Adipocyte (in vitro differentiated cells): ENCODE results near the gene KCNN2.
"Not testable (repeated sequence)": the region's sequence is repeated elsewhere in the genome, so short reads cannot be mapped to it uniquely, and the experiment has no call there.

Experiments used
- DNase-seq: peaks from one replicate; pipeline ENCODE4 v3.0.0-alpha.2; 2015; ENCODE audit warnings: low read depth
- H3K27me3 ChIP-seq: replicated peaks from 2 replicates; pipeline ENCODE4 v1.7.0; 2013; ENCODE audit warnings: mild to moderate bottlenecking, low read length, moderate library complexity; ENCODE audit not compliant: control insufficient read depth, insufficient read depth
- H3K36me3 ChIP-seq: 2 replicates; pipeline ENCODE4 v1.7.0; 2013; ENCODE audit warnings: low read length, mild to moderate bottlenecking, moderate library complexity; ENCODE audit not compliant: control insufficient read depth, insufficient read depth, severe bottlenecking
- H3K4me1 ChIP-seq: 2 replicates; pipeline ENCODE4 v1.7.0; 2013; ENCODE audit warnings: mild to moderate bottlenecking, low read length, moderate library complexity; ENCODE audit not compliant: control insufficient read depth, insufficient read depth
- H3K4me3 ChIP-seq: 2 replicates; pipeline ENCODE4 v1.7.0; 2013; ENCODE audit warnings: mild to moderate bottlenecking, low read length, moderate library complexity
- H3K9ac ChIP-seq: 2 replicates; pipeline ENCODE4 v1.7.0; 2013; ENCODE audit warnings: mild to moderate bottlenecking, low read length, moderate library complexity
- H3K9me3 ChIP-seq: 2 replicates; pipeline ENCODE4 v1.7.0; 2013; ENCODE audit warnings: mild to moderate bottlenecking, low read length, moderate library complexity; ENCODE audit not compliant: control insufficient read depth

Gene KCNN2

DNA sequence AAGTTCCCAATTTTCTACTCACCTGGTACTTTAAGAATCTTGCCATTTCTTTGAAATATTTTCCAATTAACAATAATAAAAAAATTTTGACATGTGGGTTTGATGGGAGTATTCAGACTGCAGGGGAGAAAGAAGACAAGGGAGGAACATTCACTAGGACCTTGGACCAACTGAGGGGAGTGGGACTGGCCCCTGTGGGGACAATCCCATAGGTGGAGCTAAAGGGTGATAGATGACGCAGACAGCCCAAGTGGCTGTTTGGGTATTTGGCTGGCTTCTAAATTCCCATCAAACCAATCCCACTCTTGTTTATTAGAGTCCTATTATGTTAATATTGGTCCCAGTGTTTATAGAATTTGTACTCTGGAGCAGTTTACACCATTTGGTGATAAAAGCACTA lies 65.3 kb downstream of the KCNN2 start:
- no peaks in the 10 kb centered on the region for H3K4me1 ChIP-seq
- H3K9ac ChIP-seq: no peak overlapping the region
- H3K27me3 ChIP-seq: peaks cover 2% of the 10 kb centered on the region
- no peaks in the 10 kb centered on the region for H3K9me3 ChIP-seq
- H3K4me3 ChIP-seq: no peak overlapping the region
- no peak for DNase-seq
- H3K36me3 ChIP-seq: no peaks in the 10 kb centered on the region

DNA sequence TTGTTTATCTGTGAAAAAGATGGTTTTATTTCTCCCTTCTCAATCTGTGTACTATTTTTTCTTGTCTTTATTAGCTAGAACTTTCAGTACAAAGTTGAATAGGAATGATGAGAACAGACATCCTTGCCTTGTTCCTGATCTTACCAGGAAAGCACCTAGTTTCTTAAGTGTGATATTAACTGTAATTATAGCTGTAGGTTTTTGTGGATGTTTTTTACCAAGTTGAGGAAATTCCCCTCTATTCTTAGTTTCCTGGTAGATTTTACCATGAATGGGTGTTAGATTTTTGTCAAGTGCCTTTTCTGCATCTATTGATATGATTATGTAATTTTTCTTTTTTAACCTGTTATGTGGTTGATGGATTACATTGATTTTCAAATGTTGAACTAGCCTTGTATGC lies 68.7 kb downstream of the KCNN2 start:
- no peaks in the 10 kb centered on the region for H3K9me3 ChIP-seq
- H3K9ac ChIP-seq: no peak overlapping the region
- H3K4me1 ChIP-seq: no peaks in the 10 kb centered on the region
- peaks cover 2% of the 10 kb centered on the region for H3K27me3 ChIP-seq
- no peak overlapping the region for H3K4me3 ChIP-seq
- no peaks in the 10 kb centered on the region for H3K36me3 ChIP-seq
- no peak for DNase-seq

DNA sequence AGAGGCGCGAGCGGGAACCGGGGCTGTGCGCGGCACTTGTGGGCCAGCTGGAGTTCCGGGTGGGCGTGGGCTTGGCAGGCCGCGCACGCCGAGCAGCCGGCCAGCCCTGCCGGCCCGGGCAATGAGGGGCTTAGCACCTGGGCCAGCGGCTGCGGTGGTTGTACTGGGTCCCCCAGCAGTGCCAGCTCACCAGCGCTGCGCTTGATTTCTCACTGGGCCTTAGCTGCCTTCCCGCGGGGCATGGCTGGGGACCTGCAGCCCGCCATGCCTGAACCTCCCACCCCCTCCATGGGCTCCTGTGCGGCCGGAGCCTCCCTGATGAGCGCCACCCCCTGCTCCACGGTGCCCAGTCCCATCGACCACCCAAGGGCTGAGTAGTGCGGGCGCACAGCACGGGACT lies 70.8 kb downstream of the KCNN2 start:
- H3K4me3 ChIP-seq, H3K4me1 ChIP-seq, H3K9me3 ChIP-seq, DNase-seq, H3K36me3 ChIP-seq, H3K9ac ChIP-seq, H3K27me3 ChIP-seq: not testable (repeated sequence)

DNA sequence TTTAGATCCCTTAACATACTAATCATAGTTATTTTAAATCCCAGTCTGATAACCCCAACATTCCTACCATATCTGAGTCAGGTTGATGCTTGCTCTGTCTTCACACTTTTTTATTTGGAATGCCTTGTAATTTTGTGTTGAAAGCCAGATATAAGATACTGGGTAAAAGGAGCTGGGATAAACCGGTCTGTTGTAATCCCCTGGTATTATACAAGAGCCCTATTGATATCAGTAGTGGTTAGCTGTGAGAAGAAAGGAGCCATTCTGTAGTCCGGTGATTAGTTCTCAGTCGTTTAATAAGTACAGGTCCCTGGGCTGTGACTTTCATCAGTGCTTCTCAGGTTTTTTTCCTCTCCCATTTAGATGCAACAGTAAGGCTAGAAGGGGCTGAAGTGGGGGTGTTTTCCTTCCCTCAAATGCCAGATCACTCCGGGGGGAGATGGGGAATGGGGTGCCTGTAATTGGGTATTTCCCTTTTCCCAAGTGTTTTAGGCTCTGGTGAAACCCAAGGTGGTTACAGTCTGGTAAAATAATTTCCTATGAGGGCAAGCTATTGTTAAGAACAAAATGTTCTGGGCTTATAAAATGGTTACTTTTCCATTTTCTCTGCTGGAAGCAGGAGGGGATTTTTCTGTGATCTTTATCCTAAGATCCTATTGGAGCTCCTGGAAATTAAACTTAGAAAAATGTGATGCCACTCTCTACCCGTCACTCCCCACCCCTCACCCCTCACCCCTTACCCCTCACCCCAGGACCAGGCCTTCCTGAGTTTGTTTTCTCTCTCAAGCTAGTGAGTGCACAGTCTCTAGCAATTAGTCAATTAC lies 72.7 kb downstream of the KCNN2 start:
- no peaks in the 10 kb centered on the region for H3K9me3 ChIP-seq
- no peak for DNase-seq
- H3K27me3 ChIP-seq: peaks cover 2% of the 10 kb centered on the region
- no peaks in the 10 kb centered on the region for H3K4me1 ChIP-seq
- H3K4me3 ChIP-seq: no peak overlapping the region
- no peak overlapping the region for H3K9ac ChIP-seq
- no peaks in the 10 kb centered on the region for H3K36me3 ChIP-seq

DNA sequence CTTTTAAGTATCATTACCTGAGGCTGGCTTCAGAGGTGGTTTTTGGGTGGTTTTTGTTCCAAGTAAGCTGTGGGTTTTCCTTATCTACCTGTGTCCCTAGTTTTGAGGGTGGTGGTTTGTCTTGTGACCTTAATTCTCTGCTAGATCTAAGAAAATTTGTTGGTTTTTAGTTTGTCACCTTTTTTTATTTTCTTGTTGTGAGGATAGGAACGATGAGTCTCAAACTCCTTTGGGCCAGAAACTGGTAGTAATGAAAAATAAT lies 73.3 kb downstream of the KCNN2 start:
- no peaks in the 10 kb centered on the region for H3K9me3 ChIP-seq
- H3K9ac ChIP-seq: no peak overlapping the region
- DNase-seq: no peak
- no peaks in the 10 kb centered on the region for H3K4me1 ChIP-seq
- no peaks in the 10 kb centered on the region for H3K36me3 ChIP-seq
- peaks cover 2% of the 10 kb centered on the region for H3K27me3 ChIP-seq
- H3K4me3 ChIP-seq: no peak overlapping the region

DNA sequence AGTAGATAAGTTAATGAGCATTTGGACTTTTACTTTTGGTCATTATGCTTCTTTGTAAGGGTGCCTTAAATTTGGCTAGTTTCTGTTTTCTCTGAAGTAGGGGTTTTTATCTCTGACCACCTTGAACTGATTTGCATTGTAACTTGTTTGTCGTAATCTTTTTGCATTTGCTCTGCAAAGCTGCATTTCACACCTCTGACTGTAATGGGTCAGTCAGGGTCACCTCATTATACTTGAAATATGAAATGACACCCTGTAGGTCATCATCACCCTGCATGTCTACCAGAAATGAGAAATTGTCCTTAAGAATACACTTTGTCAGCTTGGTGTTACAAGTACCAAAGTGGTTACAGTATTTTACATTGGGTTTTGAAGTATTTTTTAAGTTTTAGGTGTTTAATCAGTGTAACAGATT lies 74.0 kb downstream of the KCNN2 start:
- no peaks in the 10 kb centered on the region for H3K27me3 ChIP-seq
- no peaks in the 10 kb centered on the region for H3K4me1 ChIP-seq
- DNase-seq: no peak
- no peaks in the 10 kb centered on the region for H3K9me3 ChIP-seq
- H3K9ac ChIP-seq: no peak overlapping the region
- H3K36me3 ChIP-seq: no peaks in the 10 kb centered on the region
- no peak overlapping the region for H3K4me3 ChIP-seq

DNA sequence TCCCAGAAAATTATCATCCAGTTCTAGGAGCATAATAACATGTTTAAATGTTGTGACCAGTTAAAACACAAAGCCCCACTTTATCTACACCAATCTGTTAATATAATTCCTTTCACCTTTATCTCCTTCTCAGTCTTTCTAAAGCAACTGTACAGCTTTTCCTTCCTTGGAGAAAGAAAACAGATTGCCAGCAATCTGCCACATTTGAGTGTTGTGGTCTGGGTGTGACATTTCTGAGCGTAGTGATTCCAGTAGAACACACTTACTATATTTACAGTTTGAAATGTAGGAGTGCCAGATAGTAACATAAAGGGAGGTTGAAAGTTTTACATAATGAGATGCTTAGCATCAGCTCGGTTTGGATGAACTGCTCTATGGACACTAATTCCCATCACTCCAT lies 76.1 kb downstream of the KCNN2 start:
- no peak for DNase-seq
- no peak overlapping the region for H3K4me3 ChIP-seq
- no peaks in the 10 kb centered on the region for H3K4me1 ChIP-seq
- no peaks in the 10 kb centered on the region for H3K9me3 ChIP-seq
- H3K9ac ChIP-seq: no peak overlapping the region
- H3K27me3 ChIP-seq: peaks cover 5% of the 10 kb centered on the region
- no peaks in the 10 kb centered on the region for H3K36me3 ChIP-seq

DNA sequence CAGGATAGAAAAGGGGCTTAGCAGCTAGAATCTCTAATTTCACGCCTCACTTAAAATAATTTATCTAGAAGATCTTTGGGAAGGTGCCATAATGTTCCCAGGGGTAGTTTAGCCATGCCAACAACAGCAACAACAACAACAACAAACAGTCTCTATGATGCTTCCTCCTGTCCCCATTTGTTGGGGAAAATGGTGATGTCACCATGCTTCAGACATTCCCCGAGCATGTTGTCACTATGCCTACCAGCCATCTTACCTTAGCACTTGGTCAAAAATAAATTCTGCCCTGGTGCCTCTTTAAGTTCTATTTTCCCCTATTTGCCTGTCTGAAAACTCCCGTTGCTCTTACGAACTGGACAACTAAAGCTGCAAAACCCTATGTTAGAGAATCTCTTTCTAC lies 76.6 kb downstream of the KCNN2 start:
- H3K27me3 ChIP-seq: peaks cover 5% of the 10 kb centered on the region
- no peaks in the 10 kb centered on the region for H3K9me3 ChIP-seq
- H3K9ac ChIP-seq: no peak overlapping the region
- H3K4me3 ChIP-seq: no peak overlapping the region
- H3K36me3 ChIP-seq: no peaks in the 10 kb centered on the region
- DNase-seq: no peak
- H3K4me1 ChIP-seq: no peaks in the 10 kb centered on the region

DNA sequence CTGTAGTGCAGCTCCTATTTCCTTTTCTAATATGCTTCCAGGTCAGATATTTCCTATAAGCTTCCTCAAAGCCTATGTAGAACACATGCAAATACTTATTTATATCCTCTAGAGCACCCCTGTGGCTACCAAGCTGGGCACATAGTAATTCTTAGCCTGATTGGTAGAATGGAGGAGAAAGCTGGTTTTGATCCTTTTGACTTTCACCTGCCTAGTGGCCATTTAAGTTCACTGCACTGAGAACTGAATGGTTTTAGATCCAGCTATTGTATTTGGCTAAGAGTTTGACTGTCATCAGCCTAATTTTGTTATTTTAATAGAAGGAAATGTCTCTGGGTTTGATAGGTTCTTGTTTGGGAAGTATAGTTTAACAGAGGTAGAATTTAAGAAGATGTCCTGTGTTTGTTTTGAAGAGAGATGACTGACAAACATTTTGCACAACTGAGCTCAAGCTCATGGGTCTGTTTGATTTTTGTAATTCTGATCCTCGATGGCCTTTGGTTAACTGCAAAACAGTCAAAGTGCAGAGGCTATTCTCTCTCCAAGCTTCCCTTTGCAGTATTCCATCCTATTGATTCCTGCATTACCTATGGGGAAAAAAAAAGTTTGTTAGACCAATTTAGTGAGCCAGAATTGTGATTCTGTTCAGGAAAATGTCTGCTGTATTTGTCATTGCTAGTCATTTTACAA lies 85.4 kb downstream of the KCNN2 start:
- Histone ChIP-seq H3K9ac (no peak overlapping the region), H3K9me3 (no peaks in the 10 kb centered on the region), H3K4me1 (no peaks in the 10 kb centered on the region), H3K36me3 (no peaks in the 10 kb centered on the region), H3K4me3 (no peak overlapping the region), H3K27me3 (peaks cover 24% of the 10 kb centered on the region)
- peak; percentile 15 for DNase-seq

DNA sequence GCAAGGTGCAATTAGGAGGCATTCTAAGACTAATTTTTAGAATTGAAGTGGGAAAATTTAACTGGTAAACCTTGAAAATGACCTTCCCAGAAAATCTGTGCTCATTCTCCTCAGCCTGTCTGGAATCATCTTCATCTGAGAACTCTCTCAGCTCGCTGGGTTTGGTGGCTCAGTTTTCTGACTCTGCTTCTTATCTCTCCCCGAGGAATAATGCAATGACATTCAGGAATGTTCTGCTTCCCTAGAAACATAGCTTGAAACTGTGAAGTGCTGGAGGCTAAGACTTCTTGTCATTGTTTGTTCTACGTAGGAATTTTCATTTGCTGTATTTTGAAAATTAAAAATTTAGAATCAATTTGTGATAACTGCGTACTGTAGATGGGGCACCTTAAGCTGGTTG lies 86.6 kb downstream of the KCNN2 start:
- no peaks in the 10 kb centered on the region for H3K9me3 ChIP-seq
- no peaks in the 10 kb centered on the region for H3K4me1 ChIP-seq
- H3K27me3 ChIP-seq: peaks cover 27% of the 10 kb centered on the region
- no peak overlapping the region for H3K4me3 ChIP-seq
- H3K9ac ChIP-seq: no peak overlapping the region
- peak; percentile 7 for DNase-seq
- H3K36me3 ChIP-seq: no peaks in the 10 kb centered on the region

DNA sequence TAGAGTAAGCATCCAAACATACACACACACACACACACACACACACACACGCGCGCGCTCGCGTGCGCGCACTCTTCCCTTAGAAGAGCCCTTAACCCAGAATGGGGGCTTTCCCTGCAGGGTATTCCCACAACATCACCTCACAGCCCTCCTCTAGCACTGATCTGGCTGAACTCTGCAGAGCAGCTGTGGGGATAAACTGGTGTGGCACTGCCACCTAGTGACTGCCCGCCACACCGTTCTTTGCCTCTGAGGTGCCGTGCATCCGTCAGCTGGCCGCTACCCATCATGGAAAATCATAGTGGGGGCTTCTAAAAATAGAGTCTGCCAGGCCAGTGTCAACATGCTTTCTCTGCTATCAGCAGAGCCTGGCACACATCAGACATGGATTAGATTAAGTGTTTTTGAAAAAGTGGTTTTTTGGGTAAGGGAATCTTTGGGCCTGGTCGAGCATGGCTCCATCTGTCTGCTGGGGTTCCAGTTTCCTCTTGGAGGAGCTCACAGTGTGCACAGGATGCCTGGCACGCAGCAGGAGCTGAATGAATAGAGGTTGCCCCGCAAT lies 88.1 kb downstream of the KCNN2 start:
- peak; percentile 89 for DNase-seq
- Histone ChIP-seq H3K4me1 (no peaks in the 10 kb centered on the region), H3K4me3 (no peak overlapping the region), H3K36me3 (no peaks in the 10 kb centered on the region), H3K27me3 (peaks cover 27% of the 10 kb centered on the region), H3K9ac (no peak overlapping the region), H3K9me3 (no peaks in the 10 kb centered on the region)
